Stimulated activated naive CD4-positive, alpha-beta T cell treated with Interleukin-2 at 50 U/mL for 16 hours (primary cell): ENCODE results near the gene TSBP1.

Experiments
- DNase-seq: peaks from one replicate; lab custom pipeline; 2025; lab: John Stamatoyannopoulos, UW

The TSBP1 gene

GRCh38 chr6:32371803-32372202 lies at the start of gene TSBP1:
Gene TSBP1, minus strand, starts transcription at chr6:32371903. Its CDS starts 197 bp downstream, at chr6:32371706.
- DNase-seq = no peak

- DNase-seq = no peak
These were observed 44.3 kb upstream of the TSBP1 start for GRCh38 chr6:32416036-32416435.

- peak; percentile 72 for DNase-seq
These were observed 43.9 kb upstream of the TSBP1 start for GRCh38 chr6:32415521-32416019.

GRCh38 chr6:32413427-32414047 lies 41.8 kb upstream of the TSBP1 start:
- peak; percentile 80 for DNase-seq

- no peak for DNase-seq
These were observed 40.0 kb upstream of the TSBP1 start for GRCh38 chr6:32411566-32412327.

- DNase-seq = no peak
These were observed 39.2 kb upstream of the TSBP1 start for GRCh38 chr6:32410906-32411305.

GRCh38 chr6:32406857-32407256 lies 35.2 kb upstream of the TSBP1 start, which contains the start of gene BTNL2:
Gene BTNL2, minus strand, starts transcription at chr6:32407181. Its CDS starts 58 bp downstream, at chr6:32407123.
- no peak for DNase-seq

- no peak for DNase-seq
These were observed 34.5 kb upstream of the TSBP1 start for GRCh38 chr6:32406197-32406596.

- DNase-seq = no peak
These were observed 34.0 kb upstream of the TSBP1 start for GRCh38 chr6:32405656-32406055.

GRCh38 chr6:32402812-32403211 lies 31.1 kb upstream of the TSBP1 start:
- DNase-seq = no peak

GRCh38 chr6:32401284-32401963 lies 29.7 kb upstream of the TSBP1 start:
- no peak for DNase-seq

GRCh38 chr6:32397252-32397920 lies 25.7 kb upstream of the TSBP1 start:
- no peak for DNase-seq

GRCh38 chr6:32396028-32396427 lies 24.3 kb upstream of the TSBP1 start:
- DNase-seq = no peak

- DNase-seq = no peak
These were observed 22.1 kb upstream of the TSBP1 start for GRCh38 chr6:32393665-32394420.

GRCh38 chr6:32391505-32391904 lies 19.8 kb upstream of the TSBP1 start:
- DNase-seq = no peak

- DNase-seq = no peak
These were observed 16.1 kb upstream of the TSBP1 start for GRCh38 chr6:32387589-32388340.

GRCh38 chr6:32386040-32386439 lies 14.3 kb upstream of the TSBP1 start:
- no peak for DNase-seq

- no peak for DNase-seq
These were observed 11.2 kb upstream of the TSBP1 start for GRCh38 chr6:32382757-32383420.

- DNase-seq = no peak
These were observed 7.8 kb upstream of the TSBP1 start for GRCh38 chr6:32379545-32379944.
